Astrocyte of the cerebellum (primary cell): ENCODE measurements around the gene CLASP1.

Experiments used
- DNase-seq: peaks from one replicate; pipeline ENCODE4 v3.0.0-alpha.2; 2011; ENCODE audit warnings: low read depth
- H3K4me3 ChIP-seq: 2 replicates; pipeline ENCODE4 v1.5.1; 2011; ENCODE audit warnings: mild to moderate bottlenecking, low read depth, low read length, moderate library complexity
- CTCF ChIP-seq: IDR thresholded peaks from 2 replicates; pipeline ENCODE4 v1.5.1; 2012; ENCODE audit warnings: low read length, low read depth, moderate library complexity, mild to moderate bottlenecking; ENCODE audit errors: missing control alignments
- in situ Hi-C: cut with HindIII; loops from 2 replicates; pipeline ENCODE4 v1.10.0; 2017; ENCODE audit warnings: low sequenced_read_pairs

Gene CLASP1

GRCh38 chr2:121638333-121638732, 10.9 kb downstream of the CLASP1 start:
- no peak for TF ChIP-seq CTCF
- in situ Hi-C loops, result no loop called here
- no peak for DNase-seq
- no peak overlapping the region for H3K4me3 ChIP-seq

- in situ Hi-C loops, result no loop called here
- no peak overlapping the region for H3K4me3 ChIP-seq
- no peak for DNase-seq
- TF ChIP-seq CTCF, result no peak
Observed at GRCh38 chr2:121635371-121635770, 13.9 kb downstream of the CLASP1 start.

GRCh38 chr2:121634354-121635307, 14.6 kb downstream of the CLASP1 start:
- TF ChIP-seq CTCF, result no peak
- in situ Hi-C loops, result no loop called here
- no peak for DNase-seq
- no peak overlapping the region for H3K4me3 ChIP-seq

GRCh38 chr2:121633463-121633862, 15.8 kb downstream of the CLASP1 start:
- TF ChIP-seq CTCF, result no peak
- no peak overlapping the region for H3K4me3 ChIP-seq
- in situ Hi-C loops, result no loop called here
- DNase-seq, result no peak

GRCh38 chr2:121627525-121628050, 21.7 kb downstream of the CLASP1 start:
- DNase-seq, result no peak
- H3K4me3 ChIP-seq, result no peak overlapping the region
- in situ Hi-C loops, result no loop called here
- TF ChIP-seq CTCF, result no peak

GRCh38 chr2:121626777-121627524, 22.3 kb downstream of the CLASP1 start:
- no peak for TF ChIP-seq CTCF
- no peak overlapping the region for H3K4me3 ChIP-seq
- peak; percentile 49 for DNase-seq
- in situ Hi-C loops, result no loop called here
